GM21447 (cell line): Measurements from ENCODE around the gene F13A1.

ENCODE experiments used
- ATAC-seq: cut with Tn5 transposase; IDR thresholded peaks from one replicate; pipeline ENCODE4 v1.9.1; 2021; ENCODE audit not compliant: unreplicated experiment

F13A1 gene

DNA sequence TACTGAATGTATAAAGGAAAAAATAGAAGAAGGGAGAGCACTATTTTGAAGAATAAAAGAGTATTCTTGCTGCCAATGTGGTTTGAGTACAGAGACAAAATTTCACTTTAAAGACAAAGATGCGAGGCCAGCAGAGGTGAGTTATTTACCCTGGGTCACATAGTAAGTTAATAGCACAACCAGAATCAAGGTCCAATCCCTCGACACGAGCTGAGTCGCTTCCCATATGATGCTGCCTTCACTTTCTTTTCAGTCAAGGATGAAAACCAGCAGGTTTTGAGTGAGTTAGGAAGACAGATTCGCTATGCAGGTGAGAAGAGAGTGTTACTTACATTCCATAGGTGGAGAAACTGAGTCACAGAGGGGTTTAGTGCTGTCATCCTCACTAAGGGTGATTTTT is 75.8 kb downstream of the F13A1 start:
- no peak for ATAC-seq

DNA sequence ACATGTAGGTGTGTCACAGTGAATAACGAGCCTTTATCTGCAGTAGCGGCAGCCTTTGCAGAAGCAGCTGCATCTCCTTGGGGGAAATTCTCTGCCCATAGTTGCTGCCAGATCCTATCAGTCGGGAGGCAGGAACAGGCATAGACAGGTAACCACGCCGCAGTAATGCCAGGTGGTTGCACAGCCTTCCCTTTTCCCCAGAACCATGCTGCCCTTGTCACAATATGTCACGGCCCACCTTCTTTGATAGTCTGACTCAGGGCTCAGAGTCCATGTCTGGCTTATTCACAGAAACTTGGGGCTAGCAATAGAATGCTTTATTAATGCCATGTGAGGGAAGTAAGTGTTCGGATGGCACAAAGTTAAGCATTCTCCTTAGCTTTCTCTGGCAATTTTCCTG is 76.6 kb downstream of the F13A1 start:
- no peak for ATAC-seq

DNA sequence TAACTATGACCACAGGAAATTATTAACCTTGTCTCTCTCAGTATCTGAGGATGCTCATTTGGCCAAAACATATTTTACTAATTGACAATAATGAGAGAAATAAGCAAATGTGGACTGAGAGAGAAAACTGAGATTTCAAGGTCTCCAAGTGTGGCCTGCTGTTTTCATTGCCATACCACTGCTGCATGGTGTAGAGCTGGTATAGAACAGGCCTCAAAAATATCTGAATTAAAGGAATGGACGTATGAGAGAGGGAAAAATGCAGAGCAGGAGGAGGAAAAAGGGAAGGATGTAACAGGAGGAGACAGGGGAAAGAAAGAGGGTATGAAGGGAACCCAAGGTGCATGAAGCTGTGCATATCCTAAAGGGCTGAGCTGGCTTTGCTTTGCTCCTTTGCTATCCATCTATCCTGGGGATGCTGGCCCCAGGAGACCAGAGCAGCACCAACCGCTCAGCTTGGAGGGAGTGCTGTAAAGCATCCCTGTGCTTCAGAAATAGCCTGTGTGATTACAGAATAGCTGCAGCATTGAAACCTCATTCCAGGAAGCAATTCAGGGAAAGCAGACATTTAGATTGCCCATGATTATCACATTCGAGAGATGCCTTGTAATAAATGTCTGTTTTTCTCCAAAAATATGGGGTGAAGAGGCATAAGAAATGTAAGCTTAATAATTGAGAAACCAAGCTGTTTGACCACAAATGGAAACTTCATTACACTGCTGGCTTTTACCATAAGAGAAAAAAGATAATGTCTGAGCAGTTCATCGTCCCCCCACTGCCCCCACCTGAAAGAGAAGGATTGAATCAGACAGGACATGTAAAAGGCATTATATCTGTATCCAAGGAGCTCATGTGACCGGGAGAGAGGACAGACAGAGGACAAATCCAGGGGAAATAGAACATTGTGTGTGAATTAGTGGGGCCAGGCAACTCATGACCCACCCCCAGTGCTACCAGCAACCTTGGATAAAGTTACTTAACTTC is 80.6 kb downstream of the F13A1 start:
- no peak for ATAC-seq

DNA sequence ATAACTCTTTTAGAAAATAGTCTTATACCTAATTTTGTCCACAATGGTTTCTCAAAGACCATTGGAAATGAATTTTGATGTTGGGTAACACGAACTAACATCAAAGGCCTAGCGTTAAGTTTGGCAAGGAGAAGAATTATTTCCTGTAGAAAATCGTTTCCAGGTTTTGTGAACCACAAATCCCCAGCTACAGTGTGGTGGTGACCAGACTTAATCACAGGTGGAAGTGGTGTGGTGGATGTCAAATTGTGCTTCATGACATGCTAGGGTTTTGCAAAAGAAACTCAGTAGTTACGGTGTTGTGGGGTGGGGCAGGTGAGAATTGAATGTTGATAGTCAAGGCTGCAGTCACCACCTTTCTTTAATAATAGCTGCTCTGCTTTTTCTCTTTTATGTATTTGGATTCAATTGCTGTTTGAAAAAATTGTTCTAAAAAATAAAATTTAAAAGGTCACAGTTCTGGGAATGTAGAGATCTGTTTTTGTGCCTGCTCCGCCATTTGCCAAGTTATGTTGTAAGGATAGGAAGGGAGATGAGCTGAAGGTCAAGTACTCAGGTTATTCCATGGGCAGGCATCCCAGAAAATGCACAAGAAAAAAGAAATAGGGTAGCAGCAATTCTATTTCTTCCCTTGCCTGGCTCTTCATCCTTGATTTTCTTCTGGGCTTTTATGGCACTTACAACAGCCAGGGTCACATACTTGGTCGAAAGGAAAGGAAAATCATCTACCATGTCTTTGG is 83.6 kb downstream of the F13A1 start:
- no peak for ATAC-seq

DNA sequence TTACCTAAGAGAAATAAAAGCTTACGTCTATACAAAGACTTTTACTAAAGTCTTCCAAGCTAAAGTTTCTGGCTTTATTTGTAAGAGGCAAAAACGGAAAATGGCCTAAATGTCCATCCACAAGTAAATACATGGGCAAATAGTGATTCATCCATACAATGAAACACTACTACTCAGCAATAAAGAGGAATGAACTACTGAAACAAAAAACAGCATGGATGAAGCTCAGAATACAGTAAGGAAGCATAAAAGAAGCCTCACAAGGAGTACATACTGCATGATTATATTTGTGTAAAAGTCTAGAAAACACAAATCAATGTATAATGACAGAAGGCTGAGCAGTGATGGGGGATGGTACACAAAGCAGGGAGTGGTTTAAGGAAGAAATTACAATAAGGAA is 84.7 kb downstream of the F13A1 start:
- ATAC-seq = no peak

DNA sequence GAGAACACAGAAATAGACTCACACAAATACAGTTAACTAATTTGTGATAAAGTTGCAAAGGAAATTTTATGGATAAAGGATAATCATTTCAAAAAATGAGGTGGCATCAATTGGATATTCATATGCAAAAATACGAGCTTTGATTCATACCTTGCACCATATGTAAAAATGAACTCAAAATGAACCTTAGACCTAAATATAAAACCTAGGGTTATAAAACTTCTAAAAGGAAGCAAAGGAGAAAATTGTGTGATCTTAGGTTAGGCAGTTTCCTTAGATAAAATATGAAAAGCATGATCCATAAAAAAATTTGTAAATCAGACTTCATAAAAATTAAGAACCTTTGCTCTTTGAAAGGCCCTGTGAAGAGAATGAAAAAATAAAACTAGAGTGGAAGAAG is 85.5 kb downstream of the F13A1 start:
- no peak for ATAC-seq

DNA sequence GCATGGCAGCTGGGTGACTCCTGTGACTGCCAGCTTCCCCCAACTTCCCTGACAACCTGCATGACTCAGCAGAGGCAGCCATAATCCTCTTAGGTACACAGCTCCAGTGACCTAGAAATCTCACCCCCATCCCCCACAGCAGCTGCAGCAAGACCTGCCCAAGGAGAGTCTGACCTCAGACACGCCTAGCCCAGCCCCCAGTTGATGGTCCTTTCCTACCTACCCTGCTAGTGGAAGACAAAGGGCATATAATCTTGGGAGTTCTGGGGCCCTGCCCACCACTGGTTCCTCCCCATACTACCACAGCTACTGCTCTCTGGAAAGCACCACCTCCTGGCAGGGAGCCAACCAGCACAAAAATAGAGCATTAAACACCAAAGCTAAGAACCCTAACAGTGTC is 90.2 kb downstream of the F13A1 start:
- no peak for ATAC-seq

DNA sequence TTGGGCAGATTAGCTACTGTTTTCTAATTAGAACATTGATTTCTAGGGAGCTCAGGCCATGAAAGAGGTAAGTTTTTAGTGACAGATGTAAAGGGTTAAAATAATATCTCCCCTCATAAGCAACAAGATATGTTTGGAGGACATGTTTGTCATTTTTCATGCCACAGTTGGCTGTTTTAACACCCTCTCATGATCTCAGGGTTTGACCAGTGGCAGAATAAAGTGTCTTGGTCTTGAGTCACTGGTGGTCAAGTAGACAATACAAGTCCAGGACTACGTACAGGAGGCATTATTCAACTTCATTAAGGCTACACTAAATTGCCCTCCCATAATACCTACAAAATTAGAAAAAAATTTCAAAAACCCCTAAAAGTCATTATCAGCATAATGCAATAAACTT is 92.6 kb downstream of the F13A1 start:
- no peak for ATAC-seq

DNA sequence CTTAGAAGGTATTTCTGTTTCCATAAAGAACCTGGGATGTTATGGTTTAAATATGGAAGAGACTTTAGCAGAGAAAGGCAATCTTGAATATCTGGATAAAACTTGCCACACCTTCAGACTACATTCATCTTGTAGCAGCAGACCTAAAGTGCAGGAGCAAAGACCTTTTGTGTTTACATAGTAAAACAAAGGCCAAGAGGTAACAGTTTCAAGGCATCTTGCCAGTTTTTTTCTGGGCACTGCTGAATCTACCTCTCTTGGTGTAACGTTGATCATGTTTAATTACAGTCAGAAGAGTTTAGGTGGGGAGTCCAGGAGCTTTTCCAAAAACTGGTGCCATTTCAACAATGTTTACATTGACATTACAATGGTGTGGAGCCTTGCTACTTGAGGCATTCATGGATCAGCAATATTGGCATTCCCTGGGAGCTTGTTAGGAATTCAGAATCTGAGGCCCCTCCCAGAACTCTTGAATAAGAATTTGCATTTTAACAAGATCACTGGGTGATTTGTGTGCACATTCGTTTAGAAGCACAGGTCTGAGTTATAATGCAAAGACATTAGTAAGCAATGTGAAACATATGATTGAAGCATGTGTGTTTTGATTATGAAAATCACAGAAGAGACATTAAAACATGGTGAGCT is 94.5 kb downstream of the F13A1 start:
- ATAC-seq = no peak

DNA sequence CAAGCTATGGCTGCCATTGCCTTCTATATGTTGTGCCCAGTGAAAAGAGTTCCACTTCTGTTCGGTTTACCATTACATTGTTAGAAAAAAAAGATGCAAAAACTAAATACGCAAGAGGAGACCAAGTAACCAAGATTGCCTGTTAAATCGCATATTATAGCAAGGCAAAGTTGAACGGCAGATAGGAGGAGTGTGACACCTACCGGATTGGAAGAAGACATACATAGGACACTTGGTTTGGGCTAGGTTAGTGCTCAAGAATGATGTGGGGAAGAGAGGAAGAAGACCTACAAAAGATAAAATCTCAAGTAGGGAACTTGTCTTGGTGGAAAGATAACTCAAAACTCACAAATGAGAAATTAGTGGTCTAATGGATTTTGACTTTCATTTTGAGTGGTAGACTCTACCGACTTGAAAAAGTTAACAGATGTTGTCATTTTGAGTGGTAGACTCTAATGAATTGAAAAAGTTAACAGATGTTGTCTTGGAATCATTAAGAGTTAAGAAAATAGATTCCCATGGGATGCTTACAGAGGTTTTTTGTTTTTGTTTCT is 95.5 kb downstream of the F13A1 start:
- no peak for ATAC-seq

DNA sequence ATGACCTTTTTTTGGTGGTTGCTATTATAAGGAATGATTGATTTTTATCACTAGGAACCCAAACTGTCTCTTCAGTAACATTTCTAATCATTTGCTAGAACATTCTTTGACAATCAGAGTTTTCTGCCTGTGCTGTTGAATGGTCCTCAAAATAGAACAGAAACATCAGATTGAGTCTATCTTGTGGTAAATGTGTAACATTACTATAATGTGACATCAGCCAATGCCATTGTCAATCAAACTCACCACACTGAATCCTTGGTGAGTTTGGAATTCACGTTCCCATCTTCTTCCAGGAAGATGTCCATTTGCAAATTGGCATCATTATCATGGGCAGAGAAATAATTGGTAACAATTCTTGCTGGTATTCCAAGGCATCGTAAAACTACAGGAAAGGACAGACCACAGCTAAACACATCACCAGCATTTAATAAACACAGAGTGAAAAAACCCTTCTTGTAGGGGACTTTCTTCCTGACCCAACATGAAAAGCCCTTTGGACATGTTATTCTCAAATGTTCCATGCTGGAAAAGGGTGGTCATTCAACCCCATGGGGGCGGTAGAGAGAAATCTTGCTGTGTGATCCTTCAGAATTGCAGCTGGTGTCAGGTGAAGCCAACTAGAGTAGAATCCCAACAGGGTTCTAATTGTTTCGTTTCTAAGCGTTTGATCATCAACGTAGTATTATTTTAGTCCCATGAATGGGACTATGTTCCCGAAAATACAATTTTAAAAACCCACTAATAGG is 98.5 kb downstream of the F13A1 start:
- ATAC-seq = no peak

DNA sequence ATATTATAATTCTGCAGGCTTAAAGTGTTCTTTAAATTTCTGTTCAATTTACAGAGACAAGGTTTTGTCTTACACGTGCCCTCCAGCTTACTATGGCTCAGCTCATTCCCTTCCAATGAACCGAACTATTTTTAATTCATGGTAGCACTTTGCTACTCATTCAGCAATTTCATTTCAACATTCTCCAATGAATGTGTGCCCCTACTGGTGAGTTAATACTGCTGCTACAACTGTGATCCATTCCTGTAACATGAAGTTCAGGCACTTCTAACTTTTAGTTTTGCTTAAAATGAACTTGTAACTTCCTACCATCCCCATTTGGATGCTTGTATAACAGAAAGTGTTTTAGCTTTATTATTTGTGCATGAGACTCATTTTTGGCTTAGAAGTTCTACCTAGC is 99.7 kb downstream of the F13A1 start:
- no peak for ATAC-seq

DNA sequence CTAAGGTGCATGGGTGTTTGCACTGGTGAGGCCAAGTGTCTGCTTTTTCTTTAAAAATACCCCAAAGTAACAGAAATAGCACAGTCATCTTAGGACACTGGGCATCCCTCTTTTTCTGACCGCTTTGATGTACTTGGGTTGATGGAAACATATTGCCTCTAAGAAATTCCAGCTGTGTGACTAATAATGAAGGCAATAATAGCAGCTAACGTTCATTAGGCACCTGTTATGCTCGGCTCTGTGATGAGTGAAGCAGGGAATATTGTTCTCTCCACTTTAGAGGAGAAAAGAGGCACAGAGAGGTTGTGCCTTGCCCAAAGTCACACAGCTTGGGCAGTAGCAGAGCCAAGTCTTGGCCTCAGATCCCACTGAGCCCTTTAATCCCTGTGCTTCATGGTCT is 100.7 kb downstream of the F13A1 start:
- no peak for ATAC-seq

DNA sequence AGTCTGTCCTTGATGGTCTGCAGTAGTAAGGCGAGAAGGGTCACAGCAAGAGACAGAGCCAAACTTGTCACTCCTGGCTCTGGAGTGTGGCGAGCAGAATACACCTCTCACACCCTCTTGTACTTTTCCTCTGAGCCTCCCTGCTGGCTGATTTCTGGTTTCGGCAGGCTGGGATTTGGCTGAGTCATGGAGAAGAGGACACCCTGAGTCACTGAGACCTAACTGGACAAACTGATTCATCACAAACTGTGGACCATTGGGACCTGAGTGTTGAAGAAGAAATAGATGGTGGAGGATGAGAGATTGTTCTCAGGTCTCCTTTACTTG is 101.7 kb downstream of the F13A1 start:
- no peak for ATAC-seq

DNA sequence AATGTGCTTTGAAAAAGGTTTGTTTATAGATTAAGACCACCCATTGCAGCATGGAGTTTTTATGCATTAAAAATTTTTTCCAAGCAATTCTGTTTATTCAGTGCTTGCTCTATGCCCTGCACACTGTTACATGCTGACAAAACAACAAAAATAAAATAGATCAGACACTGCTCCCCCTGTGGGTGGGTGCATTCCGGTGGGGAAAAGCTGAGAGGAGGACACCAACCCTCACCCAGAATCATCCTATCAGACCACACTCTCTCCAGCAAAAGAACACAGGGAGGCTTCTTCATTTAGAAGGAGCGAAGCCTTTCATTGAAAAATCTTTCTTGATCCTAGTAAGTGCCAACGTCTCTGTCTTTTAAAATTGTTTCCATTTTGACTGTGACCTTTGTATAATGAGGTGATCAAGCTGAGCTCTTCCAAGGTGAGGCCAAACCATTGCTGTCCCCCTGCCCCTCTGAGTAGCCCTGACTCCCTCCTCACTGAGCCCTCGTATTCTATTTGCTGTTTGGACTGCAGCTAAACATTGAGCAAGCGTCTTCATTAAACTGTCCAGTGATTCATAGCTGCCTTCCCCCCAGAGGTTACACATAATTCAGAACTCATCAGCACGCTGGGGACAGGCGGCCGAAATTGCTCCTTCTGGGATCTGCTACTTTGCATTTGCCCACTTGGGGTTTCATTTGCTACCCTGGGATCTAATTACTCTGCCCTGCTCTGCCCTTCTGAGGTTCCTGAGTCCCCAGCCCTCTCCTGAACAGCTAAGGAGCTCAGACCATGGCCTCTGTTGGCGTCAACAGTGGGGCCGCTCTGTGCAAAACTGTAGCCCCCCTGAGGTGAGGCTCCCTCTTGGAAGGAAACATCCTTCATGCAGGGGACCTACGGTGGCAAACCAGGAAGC is 102.4 kb downstream of the F13A1 start:
- no peak for ATAC-seq

DNA sequence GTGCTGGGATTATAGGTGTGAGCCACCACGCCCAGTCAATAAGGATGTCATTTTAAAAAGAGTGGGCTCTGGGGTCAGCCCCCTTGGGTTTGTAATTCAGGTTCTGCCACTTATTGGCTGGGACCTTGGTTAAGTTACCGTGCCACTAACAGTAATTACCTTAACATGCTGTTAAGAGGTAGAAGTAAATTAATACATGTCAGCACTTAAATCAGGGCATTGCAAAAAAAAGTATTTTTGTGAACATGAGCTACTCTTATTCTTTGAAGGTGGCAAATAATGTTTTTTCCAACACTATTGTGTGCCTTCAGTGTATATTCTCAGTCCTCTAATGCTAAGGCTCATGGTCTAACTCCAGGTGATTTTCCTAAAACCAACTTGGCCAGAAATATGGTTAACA is 109.5 kb downstream of the F13A1 start:
- ATAC-seq = no peak

DNA sequence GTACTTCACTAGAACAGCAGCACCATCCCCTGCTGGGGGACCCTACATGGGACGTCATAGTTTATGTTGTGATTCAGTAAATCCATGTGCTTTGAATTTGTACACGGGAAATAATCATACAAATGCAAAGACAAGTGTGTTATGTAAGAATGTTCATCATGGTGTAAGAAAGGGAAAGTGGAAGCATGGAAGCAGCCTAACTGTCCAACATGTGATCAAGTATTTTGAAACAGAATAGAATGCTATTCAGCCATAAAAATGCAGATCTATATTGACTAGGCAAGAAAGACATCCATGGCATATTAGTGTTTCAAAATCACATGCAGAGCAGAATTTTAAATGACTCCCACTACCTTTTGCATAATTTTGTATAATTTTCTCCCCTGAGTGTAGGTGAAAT is 117.6 kb downstream of the F13A1 start:
- no peak for ATAC-seq

DNA sequence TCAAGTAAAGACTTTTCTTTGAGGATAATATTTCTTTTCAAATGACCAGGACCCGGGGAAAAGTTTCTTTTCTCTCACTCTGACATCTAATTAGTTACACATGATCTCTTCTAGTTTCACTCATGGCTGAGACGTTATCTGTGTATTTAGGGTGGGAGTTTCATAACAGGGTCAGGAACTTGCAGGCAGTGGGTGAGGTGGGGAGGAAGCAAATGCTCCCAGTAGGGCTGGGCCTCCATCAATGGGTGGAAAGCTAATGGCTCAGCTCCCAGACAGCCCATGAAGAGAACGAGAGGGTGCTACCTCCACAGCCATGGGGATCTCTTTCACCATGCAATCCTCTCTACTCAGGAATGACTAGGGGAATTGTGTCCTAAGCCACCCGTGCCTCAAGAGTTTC is 119.3 kb downstream of the F13A1 start:
- ATAC-seq = no peak

DNA sequence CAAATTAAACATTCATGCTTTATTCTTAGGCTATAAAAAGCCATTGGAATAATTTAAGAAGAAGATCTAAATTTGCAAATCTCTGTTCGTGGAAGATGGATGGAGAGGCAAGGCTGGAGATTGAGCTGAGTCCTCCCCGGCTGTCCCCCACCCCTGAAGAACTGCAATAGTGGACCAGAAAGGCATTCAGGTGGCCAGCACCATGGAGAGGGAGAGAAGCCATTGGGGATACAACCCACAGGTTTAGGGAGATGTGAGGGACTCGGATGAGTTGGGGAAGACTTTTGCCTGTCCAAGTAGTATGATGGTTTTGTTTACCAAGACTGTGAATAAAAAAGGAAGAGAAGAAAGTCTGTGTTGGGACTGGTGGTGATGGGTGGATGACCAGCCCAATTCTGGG is 120.8 kb downstream of the F13A1 start:
- no peak for ATAC-seq

DNA sequence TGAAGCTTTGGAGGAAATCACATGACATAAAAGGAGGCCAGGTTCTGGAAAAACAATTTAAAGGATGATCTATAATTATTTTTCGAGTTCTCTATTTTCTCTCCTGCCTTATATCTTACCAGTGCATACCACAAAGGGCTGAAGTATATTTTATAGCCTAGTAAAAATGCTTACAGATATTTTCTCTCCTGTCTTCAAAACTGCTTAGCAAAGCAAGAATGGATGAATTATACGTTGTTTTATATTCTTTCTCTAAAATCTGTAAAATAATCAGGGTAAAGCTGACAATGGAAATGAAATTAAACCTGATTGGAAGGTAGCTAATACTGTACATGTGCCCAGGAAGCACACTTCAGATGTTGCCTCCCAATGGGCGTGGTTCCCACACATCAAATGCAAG is 123.7 kb downstream of the F13A1 start:
- ATAC-seq = no peak
